H1 (cell line): ENCODE data around the gene TEAD1. TPM values are rescaled to one million over a fixed set of nuclear protein-coding genes. Genes with fewer than 3 reads are reported as not detected.

ENCODE experiments used
- CTBP2 ChIP-seq: IDR thresholded peaks from 2 replicates; pipeline ENCODE4 v1.7.0; 2011; ENCODE audit warnings: borderline replicate concordance, mild to moderate bottlenecking, moderate library complexity, mixed read lengths, low read length; ENCODE audit not compliant: insufficient read depth, insufficient read length
- POLR2AphosphoS5 ChIP-seq: IDR thresholded peaks from 2 replicates; pipeline ENCODE4 v1.6.1; 2011; ENCODE audit warnings: low read depth, low read length
- TBP ChIP-seq: IDR thresholded peaks from 2 replicates; pipeline ENCODE4 v1.6.1; 2011; ENCODE audit warnings: low read depth, low read length, improper control_type of control experiment
- polyA plus RNA-seq, 7 experiments: library from polyadenylated mRNA; depleted of rRNA in 3 of 7; stranded (reverse) in 5 of 7; unstranded in 2 of 7; fragments of >200 nt in 5 of 7; fragments of 200-250 nt in 2 of 7; gene quantifications; 1 replicate in 5 of 7; 2 replicates in 1 of 7; 4 replicates in 1 of 7; pipeline versions ENCODE4 v1.2.1 to v1.2.3, GENCODE V29; 2011 to 2013; ENCODE audit warnings: missing spikeins in 2 of 7, mixed read lengths in 2 of 7
- total RNA-seq: library from RNA; stranded (reverse); fragmentation: NEBNext Ultra II Directional; extraction: Animal tissue kit (Norgen Biotek cat#: 25700); gene quantifications from 2 replicates; pipeline ENCODE4 v1.2.1, GENCODE V29; 2021

Gene TEAD1
- total and polyA plus RNA-seq, 2 of the 8 experiments (the other 6 are each of a cell fraction or from before 2014, with no cell fraction given): 15.6 to 67.4 TPM

DNA sequence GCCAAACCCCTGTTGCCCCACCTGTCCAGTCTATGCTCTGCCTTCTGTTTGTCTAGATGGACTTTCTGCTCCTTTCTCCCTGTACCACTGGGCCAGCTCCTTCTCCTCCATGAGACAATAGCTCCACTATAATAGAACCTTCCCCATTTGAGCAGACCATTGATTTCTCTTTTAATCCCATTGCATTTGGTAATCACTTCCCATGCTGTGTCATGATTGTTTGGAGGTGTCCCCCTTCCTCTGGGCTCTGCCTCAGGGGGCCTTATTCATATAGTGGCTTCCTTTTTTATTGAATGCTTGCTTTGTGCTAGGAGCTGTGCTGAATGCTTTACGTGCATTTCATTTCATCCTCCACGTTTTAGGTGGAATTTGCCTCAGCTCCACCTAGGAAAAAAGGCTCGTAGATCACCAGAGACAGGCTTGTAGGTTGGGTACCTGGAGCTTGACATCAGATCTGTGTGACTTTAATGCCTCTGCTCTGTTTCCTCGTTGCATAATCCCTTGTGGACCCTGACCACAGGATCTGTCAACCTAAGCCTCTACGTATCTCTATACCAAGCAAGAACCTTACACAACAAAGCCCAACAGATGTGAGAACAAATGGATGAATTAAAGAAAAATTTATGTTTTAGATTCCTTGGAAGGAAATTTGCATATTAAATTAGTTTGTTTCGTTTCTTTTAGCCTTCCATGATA is 228.7 kb downstream of the TEAD1 start (continued):
- no peak for TF ChIP-seq POLR2AphosphoS5
- no peak for TF ChIP-seq TBP
- TF ChIP-seq CTBP2: no peak
